Measurements from ENCODE around the gene LIMS2.

Gene LIMS2

DNA sequence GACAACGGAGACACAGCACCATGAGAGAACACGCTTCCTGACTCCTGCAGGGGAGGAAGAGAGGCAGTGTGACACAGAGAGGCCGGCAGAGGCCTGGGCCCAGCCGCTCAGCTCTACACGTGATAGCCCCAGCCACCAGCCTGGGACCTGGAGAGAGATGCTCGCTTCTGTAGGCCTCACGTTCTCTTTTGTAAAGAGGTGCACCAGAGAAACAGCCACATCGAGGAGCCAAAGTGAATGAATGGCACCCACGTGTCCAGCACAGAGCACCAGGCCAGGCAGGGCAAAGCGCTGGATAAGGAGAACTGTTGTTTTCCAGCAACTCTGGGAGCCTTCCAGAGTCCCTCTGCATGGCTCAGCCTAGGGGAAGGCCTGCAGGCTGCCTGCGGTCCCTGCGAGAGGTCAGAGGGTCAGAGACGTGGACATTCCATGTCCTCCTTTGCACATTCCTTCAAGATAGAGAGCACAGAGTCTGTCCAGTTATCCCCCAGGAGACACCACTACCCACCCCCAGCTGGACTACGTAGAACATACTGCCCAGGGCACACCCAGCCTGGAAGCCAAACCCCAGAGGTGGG, 14.2 kb downstream of the LIMS2 start:
- Histone ChIP-seq H3K36me3 (ENCODE audit: insufficient read depth, low read length) (no peaks in the 10 kb centered on the region), H3K4me1 (ENCODE audit: insufficient read depth, low read length) (no peaks in the 10 kb centered on the region; the same call in 1 of the 2 replicates), H3K9ac (ENCODE audit: low read depth, low read length) (no peak overlapping the region), H3K9me3 (ENCODE audit: insufficient read depth, low read depth, low read length) (no peaks in the 10 kb centered on the region), H3K4me3 (ENCODE audit: low read length) (no peak overlapping the region), H3K27ac (ENCODE audit: low read depth, low read length) (no peak overlapping the region), H3K27me3 (ENCODE audit: insufficient read depth, low read length) (peaks cover 36% of the 10 kb centered on the region)
- WGBS = 93% methylated on average over 14 of the region's 14 CpGs

DNA sequence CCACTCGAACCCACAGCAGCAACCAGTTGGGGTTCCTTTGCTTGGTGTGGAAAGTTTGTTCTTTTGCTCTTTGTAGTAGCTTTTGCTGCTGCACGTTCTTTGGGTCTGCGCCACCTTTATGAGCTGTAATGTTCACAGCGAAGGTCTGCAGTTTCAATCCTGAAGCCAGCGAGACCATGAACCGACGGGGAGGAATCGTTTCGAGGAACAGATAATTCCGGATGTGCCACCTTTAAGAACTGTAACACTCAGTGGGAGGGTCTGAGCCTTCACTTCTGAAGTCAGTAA, 15.1 kb downstream of the LIMS2 start:
- Histone ChIP-seq H3K9ac (ENCODE audit: low read depth, low read length) (no peak overlapping the region), H3K9me3 (ENCODE audit: insufficient read depth, low read depth, low read length) (no peaks in the 10 kb centered on the region), H3K4me3 (ENCODE audit: low read length) (no peak overlapping the region), H3K27ac (ENCODE audit: low read depth, low read length) (no peak overlapping the region), H3K36me3 (ENCODE audit: insufficient read depth, low read length) (no peaks in the 10 kb centered on the region), H3K27me3 (ENCODE audit: insufficient read depth, low read length) (peaks cover 26% of the 10 kb centered on the region), H3K4me1 (ENCODE audit: insufficient read depth, low read length) (peaks cover 7% of the 10 kb centered on the region; the same call in 1 of the 2 replicates)
- 95% methylated on average over 10 of the region's 10 CpGs for WGBS

DNA sequence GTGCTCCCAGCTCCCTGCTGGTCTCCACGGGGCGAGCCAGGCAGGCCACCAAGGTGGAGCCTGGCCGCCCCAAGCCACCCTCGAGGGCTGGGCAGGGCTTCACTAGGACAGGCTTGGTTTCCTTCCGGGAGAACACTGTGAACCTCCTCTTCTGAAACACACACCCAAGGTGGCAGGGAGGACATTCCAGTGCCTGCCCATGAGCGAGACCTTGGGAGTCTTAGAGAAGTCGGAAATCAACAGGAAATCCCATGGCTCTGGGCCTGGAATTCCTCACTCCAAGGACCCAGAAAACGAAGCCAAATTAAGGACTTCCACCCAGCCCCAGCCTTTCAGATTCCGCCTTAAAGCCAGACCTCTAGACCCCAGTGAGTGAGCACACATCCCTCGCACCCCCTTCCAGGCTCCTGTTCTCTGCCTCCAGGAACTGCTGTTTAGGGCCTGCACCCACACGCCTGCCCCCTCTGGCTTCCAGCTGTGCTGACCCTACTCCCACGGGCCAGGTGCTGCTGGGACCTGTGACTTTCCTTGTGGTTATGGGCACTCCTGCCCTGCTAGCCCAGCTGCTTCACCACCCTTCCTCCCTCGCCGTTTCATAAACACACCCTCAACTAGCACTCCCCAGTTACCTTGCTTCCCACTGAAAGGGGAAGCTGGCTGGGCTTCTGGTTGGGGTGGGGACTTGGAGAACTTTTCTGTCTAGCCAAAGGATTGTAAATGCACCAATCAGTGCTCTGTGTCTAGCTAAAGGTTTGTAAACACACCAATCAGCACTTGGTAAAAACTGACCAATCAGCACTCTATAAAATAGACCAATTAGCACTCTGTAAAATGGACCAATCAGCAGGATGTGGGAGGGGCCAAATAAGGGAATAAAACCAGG, 15.7 kb downstream of the LIMS2 start:
- H3K27ac ChIP-seq (ENCODE audit: low read depth, low read length) = no peak overlapping the region
- H3K9me3 ChIP-seq (ENCODE audit: insufficient read depth, low read depth, low read length) = no peaks in the 10 kb centered on the region
- WGBS = 89% methylated on average over 14 of the region's 14 CpGs

DNA sequence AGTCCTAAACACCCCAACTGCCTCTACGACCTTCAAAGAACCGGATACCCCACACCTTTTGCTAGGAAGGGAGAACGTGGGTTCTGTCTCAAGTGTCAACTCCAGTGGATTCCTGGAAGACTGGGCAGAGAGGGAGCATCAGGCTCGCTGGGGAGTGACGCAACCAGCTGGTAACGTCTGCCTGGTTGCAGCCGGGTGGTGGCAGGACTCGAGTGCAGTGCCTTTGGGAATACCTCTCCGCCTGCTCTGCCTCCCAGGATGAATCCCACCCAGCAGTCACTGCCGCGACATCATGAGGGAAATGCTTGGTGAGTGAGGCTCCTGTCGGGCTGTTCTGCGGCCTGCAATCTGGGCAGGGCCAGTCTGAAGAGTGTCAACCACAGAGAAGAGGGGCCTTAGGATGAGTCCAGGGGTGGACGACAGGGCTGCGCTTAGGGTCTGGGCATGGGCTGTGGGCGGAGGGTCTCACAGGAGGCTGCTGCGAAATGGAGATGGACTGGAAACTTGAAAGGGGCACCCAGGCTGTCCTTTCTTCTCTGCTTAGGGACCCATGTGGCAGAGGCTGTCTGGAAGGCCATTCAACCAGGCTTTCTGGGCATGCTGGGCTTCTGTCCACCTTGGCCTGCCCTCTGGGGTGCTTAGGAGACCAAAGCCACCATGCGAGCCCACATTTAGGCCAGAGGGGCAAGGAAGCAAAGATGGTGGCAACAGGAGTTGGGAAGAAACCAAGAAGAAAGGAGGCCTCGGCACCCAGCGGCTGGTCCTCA, 16.5 kb downstream of the LIMS2 start:
- Histone ChIP-seq H3K9me3 (ENCODE audit: insufficient read depth, low read depth, low read length) (no peaks in the 10 kb centered on the region), H3K4me1 (ENCODE audit: insufficient read depth, low read length) (peaks cover 7% of the 10 kb centered on the region; the same call in 1 of the 2 replicates)
- 94% methylated on average over 20 of the region's 20 CpGs for WGBS

More for the DNA sequence above, 15.7 kb downstream of the LIMS2 start:
- no peak overlapping the region for H3K9ac ChIP-seq (ENCODE audit: low read depth, low read length)
- no peaks in the 10 kb centered on the region for H3K36me3 ChIP-seq (ENCODE audit: insufficient read depth, low read length)
- H3K27me3 ChIP-seq (ENCODE audit: insufficient read depth, low read length) = peaks cover 20% of the 10 kb centered on the region
- H3K4me3 ChIP-seq (ENCODE audit: low read length) = no peak overlapping the region
- peaks cover 7% of the 10 kb centered on the region; the same call in 1 of the 2 replicates for H3K4me1 ChIP-seq (ENCODE audit: insufficient read depth, low read length)

DNA sequence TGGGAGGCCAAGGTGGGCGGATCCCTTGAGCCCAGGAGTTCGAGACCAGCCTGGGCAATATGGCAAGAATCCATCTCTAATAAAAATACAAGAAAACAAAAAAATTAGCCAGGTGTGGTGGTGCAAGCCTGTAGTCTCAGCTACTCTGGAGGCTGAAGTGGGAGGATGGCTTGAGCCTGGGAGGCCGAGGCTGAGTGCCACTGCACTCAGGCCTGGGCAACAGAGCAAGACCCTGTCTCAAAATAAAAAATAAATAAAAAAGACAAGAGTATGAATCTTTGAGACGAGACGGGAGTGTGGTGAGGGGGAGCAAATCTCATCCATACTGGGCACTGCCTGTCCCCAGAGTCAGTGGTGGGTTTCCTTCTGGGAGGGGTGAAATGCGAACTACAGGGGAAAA, 17.2 kb downstream of the LIMS2 start:
- H3K4me3 ChIP-seq (ENCODE audit: low read length) = no peak overlapping the region
- H3K9ac ChIP-seq (ENCODE audit: low read depth, low read length) = no peak overlapping the region
- 90% methylated on average over 5 of the region's 6 CpGs for WGBS
- peaks cover 7% of the 10 kb centered on the region; the same call in 1 of the 2 replicates for H3K4me1 ChIP-seq (ENCODE audit: insufficient read depth, low read length)
- H3K9me3 ChIP-seq (ENCODE audit: insufficient read depth, low read depth, low read length) = no peaks in the 10 kb centered on the region
- H3K27ac ChIP-seq (ENCODE audit: low read depth, low read length) = no peak overlapping the region
- H3K36me3 ChIP-seq (ENCODE audit: insufficient read depth, low read length) = no peaks in the 10 kb centered on the region
- H3K27me3 ChIP-seq (ENCODE audit: insufficient read depth, low read length) = peaks cover 5% of the 10 kb centered on the region

More for the DNA sequence above, 16.5 kb downstream of the LIMS2 start:
- no peak overlapping the region for H3K4me3 ChIP-seq (ENCODE audit: low read length)
- H3K27me3 ChIP-seq (ENCODE audit: insufficient read depth, low read length) = peaks cover 12% of the 10 kb centered on the region
- no peak overlapping the region for H3K27ac ChIP-seq (ENCODE audit: low read depth, low read length)
- H3K36me3 ChIP-seq (ENCODE audit: insufficient read depth, low read length) = no peaks in the 10 kb centered on the region
- no peak overlapping the region for H3K9ac ChIP-seq (ENCODE audit: low read depth, low read length)

DNA sequence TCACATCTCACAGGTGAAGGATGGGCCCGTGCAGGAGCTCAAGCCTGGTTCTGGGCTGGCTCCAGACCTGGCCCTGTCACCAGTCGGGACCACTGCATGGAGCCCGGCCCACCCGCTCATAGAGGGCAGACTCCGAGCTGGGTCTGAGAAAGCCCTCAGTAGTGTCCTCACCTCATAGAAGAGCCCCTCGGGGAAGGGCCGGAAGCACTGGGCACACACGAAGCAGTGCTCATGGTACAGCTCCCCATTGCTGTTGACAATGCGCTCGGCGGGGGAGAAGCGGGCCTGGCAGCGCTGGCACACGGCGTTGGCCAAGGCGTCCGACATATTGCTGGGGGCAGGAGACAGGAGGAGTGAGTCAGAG, 18.1 kb downstream of the LIMS2 start:
- Histone ChIP-seq H3K27ac (ENCODE audit: low read depth, low read length) (no peak overlapping the region), H3K27me3 (ENCODE audit: insufficient read depth, low read length) (no peaks in the 10 kb centered on the region), H3K4me3 (ENCODE audit: low read length) (no peak overlapping the region), H3K4me1 (ENCODE audit: insufficient read depth, low read length) (peaks cover 7% of the 10 kb centered on the region; the same call in 1 of the 2 replicates), H3K36me3 (ENCODE audit: insufficient read depth, low read length) (no peaks in the 10 kb centered on the region), H3K9ac (ENCODE audit: low read depth, low read length) (no peak overlapping the region), H3K9me3 (ENCODE audit: insufficient read depth, low read depth, low read length) (no peaks in the 10 kb centered on the region)
- 96% methylated on average over 17 of the region's 17 CpGs for WGBS

DNA sequence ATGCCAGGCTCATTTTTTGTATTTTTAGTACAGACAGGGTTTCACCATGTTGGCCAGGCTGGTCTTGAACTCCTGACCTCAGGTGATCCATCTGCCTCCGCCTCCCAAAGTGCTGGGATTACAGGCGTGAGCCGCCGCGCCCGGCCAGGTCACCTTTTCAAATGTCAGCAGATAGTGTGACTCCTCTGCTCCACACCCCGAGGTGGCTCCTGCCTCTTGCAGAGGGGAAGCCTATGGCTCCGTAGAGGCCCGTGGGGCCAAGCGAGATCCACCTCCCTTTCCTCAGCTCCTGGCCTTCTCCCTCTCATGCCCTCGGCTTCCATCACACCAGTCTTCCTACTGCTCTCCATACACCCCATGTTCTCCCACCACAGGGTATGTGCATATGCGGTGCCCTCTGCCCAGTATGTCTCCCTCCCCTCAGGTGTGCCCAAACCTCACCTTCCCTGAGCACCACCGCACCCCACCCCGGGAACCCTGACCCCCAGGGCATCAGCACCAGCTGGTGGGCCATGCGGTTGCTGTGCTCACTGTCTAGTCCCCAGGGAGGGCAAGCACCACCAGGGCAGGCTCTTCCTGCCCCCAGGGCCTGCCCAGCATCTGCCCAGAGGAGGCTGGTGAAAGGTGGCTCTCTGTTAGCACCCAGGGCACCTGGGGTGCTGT, 18.6 kb downstream of the LIMS2 start:
- H3K9ac ChIP-seq (ENCODE audit: low read depth, low read length) = no peak overlapping the region
- no peaks in the 10 kb centered on the region for H3K9me3 ChIP-seq (ENCODE audit: insufficient read depth, low read depth, low read length)
- no peak overlapping the region for H3K27ac ChIP-seq (ENCODE audit: low read depth, low read length)
- H3K36me3 ChIP-seq (ENCODE audit: insufficient read depth, low read length) = no peaks in the 10 kb centered on the region
- H3K4me3 ChIP-seq (ENCODE audit: low read length) = no peak overlapping the region
- no peaks in the 10 kb centered on the region for H3K27me3 ChIP-seq (ENCODE audit: insufficient read depth, low read length)
- WGBS = 95% methylated on average over 15 of the region's 15 CpGs
- H3K4me1 ChIP-seq (ENCODE audit: insufficient read depth, low read length) = peaks cover 7% of the 10 kb centered on the region; the same call in 1 of the 2 replicates

DNA sequence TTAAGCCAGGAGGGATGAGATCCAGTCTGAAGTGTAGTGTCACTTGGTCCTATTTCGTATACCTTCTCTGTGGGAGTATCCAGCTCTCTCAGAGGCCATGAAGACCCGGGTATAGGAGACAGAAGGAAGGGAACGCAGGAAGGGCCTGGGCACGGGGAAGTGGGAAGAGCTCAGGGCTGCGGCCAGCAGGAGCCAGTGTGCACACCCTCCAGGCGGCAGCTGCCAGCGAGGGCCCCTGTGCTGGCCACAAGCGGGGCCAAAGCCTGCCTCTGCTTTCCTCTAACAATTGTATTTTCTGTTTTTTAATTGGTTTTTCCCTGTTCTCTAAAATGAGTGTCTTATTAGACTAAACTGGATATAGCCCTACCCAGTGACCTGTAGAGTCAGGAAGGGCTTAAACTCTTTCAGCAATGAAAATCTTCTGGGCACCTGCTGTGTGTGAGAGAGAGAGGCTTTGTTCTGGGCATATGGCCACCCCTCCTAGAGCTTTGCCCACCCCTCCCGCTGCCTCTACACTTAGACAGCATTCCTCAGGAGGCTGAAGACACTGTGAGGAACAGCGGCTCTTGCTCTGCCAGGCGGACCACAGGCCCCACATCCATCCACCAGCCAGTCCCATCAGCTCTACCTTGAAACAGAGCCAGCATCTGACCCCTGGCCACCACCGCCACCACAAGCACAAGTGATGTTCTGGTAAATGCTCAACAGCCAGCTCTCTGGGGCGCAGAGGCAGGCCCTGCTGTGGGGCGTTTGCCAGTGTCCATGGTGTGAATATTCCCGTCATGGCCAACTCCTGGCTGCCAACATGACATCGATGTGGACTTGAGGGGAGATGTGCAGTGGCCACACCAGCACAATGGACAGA, 19.9 kb downstream of the LIMS2 start:
- Histone ChIP-seq H3K9ac (ENCODE audit: low read depth, low read length) (no peak overlapping the region), H3K4me1 (ENCODE audit: insufficient read depth, low read length) (peaks cover 7% of the 10 kb centered on the region; the same call in 1 of the 2 replicates), H3K4me3 (ENCODE audit: low read length) (no peak overlapping the region), H3K9me3 (ENCODE audit: insufficient read depth, low read depth, low read length) (no peaks in the 10 kb centered on the region), H3K27me3 (ENCODE audit: insufficient read depth, low read length) (no peaks in the 10 kb centered on the region), H3K36me3 (ENCODE audit: insufficient read depth, low read length) (no peaks in the 10 kb centered on the region), H3K27ac (ENCODE audit: low read depth, low read length) (no peak overlapping the region)
- WGBS = 86% methylated on average over 16 of the region's 16 CpGs

DNA sequence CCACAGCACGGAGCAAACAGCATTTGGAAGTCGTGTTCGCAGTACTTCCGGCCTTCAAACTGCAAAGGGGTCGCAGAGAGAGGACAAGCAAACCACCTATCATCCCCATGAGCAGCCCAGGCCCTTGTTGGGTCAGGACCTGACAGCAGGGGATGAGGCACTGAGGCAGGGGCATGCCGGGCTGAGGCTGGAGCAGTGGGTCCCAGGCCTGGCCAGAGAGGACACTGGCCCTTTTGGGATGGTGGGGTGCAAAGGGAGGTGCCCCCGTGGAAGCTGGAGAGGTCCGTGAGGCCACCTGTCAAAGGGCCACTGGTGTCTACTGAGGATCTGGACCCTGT, 20.5 kb downstream of the LIMS2 start:
- H3K27ac ChIP-seq (ENCODE audit: low read depth, low read length) = no peak overlapping the region
- peaks cover 7% of the 10 kb centered on the region; the same call in 1 of the 2 replicates for H3K4me1 ChIP-seq (ENCODE audit: insufficient read depth, low read length)
- no peak overlapping the region for H3K4me3 ChIP-seq (ENCODE audit: low read length)
- no peaks in the 10 kb centered on the region for H3K27me3 ChIP-seq (ENCODE audit: insufficient read depth, low read length)
- no peaks in the 10 kb centered on the region for H3K9me3 ChIP-seq (ENCODE audit: insufficient read depth, low read depth, low read length)
- WGBS = 92% methylated on average over 8 of the region's 8 CpGs
- H3K36me3 ChIP-seq (ENCODE audit: insufficient read depth, low read length) = no peaks in the 10 kb centered on the region
- no peak overlapping the region for H3K9ac ChIP-seq (ENCODE audit: low read depth, low read length)

DNA sequence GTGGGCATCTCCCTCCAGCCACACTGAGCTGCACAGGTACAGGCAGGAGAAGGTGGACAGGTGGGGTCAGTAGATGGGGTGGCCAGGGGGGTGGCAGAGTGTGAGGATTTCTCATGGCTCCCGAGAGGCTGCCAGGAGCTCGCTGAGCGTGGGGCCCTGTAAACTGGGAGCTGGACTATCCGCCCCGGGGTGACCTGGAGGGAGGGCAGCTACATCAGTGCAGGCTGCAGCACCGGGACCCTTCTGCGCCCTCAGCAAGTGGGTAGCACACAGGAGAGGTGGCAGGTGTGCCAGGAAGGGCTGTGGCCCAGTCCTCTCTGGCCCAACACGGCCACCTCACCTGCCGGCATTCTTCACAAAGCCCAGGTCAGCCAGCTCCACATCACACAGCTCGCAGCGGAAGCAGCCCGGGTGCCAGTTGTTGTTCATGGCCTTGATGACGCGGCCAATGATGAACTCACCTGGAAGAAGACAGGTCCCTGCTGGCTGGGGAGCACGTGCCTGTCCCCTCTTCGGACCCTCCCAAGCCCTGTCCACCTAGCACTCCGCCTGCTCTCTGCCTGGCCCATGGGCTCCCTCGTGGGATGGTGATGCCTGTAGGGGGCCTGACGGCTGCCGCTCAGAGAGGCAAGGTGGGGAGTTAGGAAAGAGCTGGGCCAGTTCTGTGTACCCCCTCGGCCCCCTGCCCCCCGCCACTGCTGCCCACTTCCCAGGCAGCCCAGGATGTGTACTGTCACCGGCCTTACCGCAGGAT, 21.1 kb downstream of the LIMS2 start:
- no peaks in the 10 kb centered on the region for H3K27me3 ChIP-seq (ENCODE audit: insufficient read depth, low read length)
- H3K4me1 ChIP-seq (ENCODE audit: insufficient read depth, low read length) = peaks cover 7% of the 10 kb centered on the region; the same call in 1 of the 2 replicates
- H3K9me3 ChIP-seq (ENCODE audit: insufficient read depth, low read depth, low read length) = no peaks in the 10 kb centered on the region
- no peak overlapping the region for H3K9ac ChIP-seq (ENCODE audit: low read depth, low read length)
- no peak overlapping the region for H3K4me3 ChIP-seq (ENCODE audit: low read length)
- H3K36me3 ChIP-seq (ENCODE audit: insufficient read depth, low read length) = no peaks in the 10 kb centered on the region
- WGBS = 95% methylated on average over 24 of the region's 24 CpGs
- no peak overlapping the region for H3K27ac ChIP-seq (ENCODE audit: low read depth, low read length)

All from HUES64 (cell line).